ENCODE data around the gene OPN1MW2.
"Not testable (repeated sequence)": the region's sequence is repeated elsewhere in the genome, so short reads cannot be mapped to it uniquely, and the experiment has no call there.

The OPN1MW2 gene

DNA sequence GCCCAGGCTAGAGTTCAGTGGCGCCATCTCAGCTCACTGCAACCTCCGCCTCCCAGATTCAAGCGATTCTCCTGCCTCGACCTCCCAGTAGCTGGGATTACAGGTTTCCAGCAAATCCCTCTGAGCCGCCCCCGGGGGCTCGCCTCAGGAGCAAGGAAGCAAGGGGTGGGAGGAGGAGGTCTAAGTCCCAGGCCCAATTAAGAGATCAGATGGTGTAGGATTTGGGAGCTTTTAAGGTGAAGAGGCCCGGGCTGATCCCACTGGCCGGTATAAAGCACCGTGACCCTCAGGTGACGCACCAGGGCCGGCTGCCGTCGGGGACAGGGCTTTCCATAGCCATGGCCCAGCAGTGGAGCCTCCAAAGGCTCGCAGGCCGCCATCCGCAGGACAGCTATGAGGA, 37.7 kb downstream of the OPN1MW2 start, which contains the start of gene OPN1MW3:
Gene OPN1MW3, plus strand, starts transcription at position 301 of the 400 bp plus-strand sequence. Its CDS starts 38 bp downstream, at position 339.
- H3K4me3 ChIP-seq (ENCODE audit: low read depth, low read length); DNase-seq (ENCODE audit: low read depth): not testable (repeated sequence)

DNA sequence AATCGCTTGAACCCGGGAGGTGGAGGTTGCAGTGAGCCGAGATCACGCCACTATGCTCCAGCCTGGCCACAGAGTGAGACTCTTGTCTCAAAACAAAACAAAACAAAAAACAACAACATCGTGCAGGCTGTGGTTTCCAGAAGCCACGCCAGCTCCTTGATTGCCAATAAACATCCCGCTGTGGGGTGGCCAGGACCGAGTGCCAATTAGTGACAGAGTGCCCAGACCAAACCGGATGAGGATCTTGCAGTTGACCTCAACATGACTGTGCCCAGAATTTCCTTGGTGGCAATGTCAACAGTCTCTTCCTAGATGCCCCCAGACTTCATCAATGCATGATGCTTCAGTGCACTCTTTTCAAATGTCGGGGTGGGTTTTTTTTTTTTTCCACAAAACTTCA, 39.2 kb downstream of the OPN1MW2 start:
- not testable (repeated sequence) for H3K4me3 ChIP-seq (ENCODE audit: low read depth, low read length); DNase-seq (ENCODE audit: low read depth)

DNA sequence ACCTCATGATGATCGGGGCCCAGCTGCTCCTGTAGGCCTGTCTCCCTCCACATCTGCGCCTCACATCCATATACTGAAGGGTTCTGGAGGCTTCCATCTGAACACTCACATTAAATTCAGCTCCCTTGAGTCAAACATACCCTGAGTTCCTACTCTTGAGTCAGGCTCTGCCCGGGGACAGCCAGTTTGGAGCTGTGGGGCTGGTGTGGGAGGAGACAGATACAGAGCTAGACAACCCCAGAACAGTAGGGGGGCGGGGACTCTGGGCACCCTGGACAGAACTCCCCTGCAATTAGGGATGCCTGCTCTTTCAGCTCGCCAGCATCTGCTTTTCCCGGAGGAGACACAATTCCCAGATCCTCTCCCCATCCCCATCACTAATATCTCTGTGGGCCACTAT, 43.5 kb downstream of the OPN1MW2 start:
- not testable (repeated sequence) for DNase-seq (ENCODE audit: low read depth); H3K4me3 ChIP-seq (ENCODE audit: low read depth, low read length)

DNA sequence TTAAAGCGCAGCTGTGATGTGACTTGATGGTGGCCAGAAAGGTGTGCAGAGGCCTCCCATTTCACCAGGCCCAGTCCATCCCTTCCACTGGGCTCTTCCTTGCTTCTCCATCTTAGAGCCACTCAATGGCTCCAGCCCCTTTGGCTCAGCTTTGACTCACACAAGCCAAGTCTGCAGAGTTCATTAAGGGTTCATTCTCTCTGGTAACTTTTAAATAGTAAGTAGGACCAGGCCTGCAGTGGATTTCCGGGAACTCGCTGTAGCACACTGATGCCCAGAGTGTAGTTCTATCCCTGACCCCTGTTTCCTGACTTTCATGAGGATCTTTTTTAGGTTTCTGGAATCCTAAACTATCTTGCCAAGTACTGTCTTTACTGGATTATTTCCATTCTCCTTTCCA, 49.7 kb downstream of the OPN1MW2 start:
- not testable (repeated sequence) for H3K4me3 ChIP-seq (ENCODE audit: low read depth, low read length); DNase-seq (ENCODE audit: low read depth)

Measured in LNCaP clone FGC (cell line).